ENCODE measurements around the gene ENPP1.

ENPP1 gene

DNA sequence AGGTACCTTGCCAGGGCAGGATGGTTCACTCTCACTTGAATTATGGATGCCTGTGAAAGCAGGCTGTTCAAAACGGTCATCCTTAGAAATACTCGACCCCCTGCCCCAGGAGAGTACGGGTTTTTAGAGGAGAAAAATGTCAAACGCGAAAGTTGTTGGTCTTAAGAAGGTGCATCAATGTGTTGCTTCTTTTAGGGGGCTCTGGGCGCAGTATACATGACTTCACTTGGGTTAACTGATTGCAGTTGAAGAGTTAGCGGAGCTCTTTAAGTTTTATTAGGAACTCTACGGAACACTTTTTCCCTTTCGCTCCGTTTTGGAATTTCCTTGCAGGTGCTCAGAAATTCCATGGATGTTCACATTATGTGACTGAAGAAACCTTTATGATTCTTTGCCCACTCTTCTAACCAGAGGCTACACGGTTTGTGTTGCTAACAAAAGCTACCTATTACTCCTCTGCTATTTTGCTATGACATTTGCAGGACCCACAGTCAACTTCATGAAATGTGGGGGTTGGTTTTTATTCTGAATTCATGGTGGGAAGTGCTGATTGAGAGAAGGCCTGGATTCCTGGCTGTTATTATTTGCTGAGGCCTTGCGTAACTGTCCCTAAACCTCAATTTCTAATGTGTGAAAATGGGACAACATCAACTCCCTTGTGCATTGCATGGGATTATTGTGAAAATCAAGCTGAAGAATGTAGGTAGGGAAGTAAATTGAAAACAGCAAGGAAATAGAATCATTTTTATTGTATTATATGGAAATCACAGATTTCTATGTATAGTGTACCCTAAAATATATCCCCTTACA is 845 bp downstream of the ENPP1 start:
- H3K9ac ChIP-seq (ENCODE audit: low read length in 2 of 2), result peak overlapping the region in 1 of 2 donors; percentile 48
- no peak overlapping the region for H3K27ac ChIP-seq (ENCODE audit: low read length)
- H3K36me3 ChIP-seq (ENCODE audit: control insufficient read depth in 2 of 2, insufficient read depth in 2 of 2, low read length in 2 of 2), result no peaks in the 10 kb centered on the region

DNA sequence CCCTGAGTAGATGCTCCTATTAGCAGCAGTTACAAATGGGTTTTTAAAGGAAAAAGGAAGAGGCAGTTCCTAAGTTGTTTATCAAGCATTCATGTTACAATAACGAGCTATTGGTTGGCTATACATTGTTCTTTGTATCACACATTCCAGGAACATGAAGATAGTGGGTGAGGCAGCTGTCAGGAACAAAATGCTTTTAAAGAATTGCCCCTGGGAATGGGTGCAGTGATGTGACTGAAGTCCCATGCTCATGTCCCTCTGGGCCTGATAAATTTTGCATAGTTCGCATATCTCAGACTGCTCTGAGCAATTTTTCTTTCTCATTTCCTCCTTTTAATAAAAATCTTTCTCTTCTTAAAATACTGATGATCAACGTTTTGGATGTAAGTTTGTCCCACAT is 3.7 kb downstream of the ENPP1 start:
- Histone ChIP-seq H3K27ac (ENCODE audit: low read length) (no peak overlapping the region), H3K36me3 (ENCODE audit: control insufficient read depth in 2 of 2, insufficient read depth in 2 of 2, low read length in 2 of 2) (no peaks in the 10 kb centered on the region), H3K4me1 (ENCODE audit: control insufficient read depth, insufficient read depth, low read length) (peaks cover 5% of the 10 kb centered on the region), H3K27me3 (ENCODE audit: control insufficient read depth in 1 of 2, insufficient read depth in 2 of 2, low read length in 2 of 2) (no peaks in the 10 kb centered on the region), H3K9me3 (ENCODE audit: control insufficient read depth in 2 of 2, low read length in 2 of 2) (no peaks in the 10 kb centered on the region), H3K9ac (ENCODE audit: low read length in 2 of 2) (no peak overlapping the region), H3K4me3 (ENCODE audit: low read length in 2 of 2) (no peak overlapping the region)

More for the DNA sequence above, 845 bp downstream of the ENPP1 start:
- no peaks in the 10 kb centered on the region for H3K27me3 ChIP-seq (ENCODE audit: control insufficient read depth in 1 of 2, insufficient read depth in 2 of 2, low read length in 2 of 2)
- H3K4me3 ChIP-seq (ENCODE audit: low read length in 2 of 2), result peak overlapping the region; percentile 50 to 76
- H3K4me1 ChIP-seq (ENCODE audit: control insufficient read depth, insufficient read depth, low read length), result peaks cover 5% of the 10 kb centered on the region
- H3K9me3 ChIP-seq (ENCODE audit: control insufficient read depth in 2 of 2, low read length in 2 of 2), result no peaks in the 10 kb centered on the region

DNA sequence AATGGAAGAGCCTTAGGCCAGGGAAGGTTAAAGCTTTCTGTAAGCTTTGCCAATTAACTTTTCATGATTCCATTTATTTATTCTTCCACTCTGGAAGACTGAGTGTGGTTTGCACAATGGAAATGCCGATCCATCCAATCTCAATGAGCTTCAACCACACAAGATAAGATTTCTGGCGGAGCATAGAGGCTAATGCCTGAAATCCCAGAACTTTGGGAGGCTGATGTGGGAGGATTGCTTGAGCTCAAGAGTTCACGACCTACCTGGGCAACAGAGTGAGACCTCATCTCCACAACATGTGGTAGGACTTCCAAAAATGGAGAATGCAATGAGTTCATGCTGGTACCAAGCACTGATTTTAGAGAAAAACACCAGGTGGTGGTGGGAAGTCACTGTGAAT is 6.2 kb downstream of the ENPP1 start:
- no peak overlapping the region for H3K27ac ChIP-seq (ENCODE audit: low read length)
- H3K9me3 ChIP-seq (ENCODE audit: control insufficient read depth in 2 of 2, low read length in 2 of 2), result no peaks in the 10 kb centered on the region
- no peaks in the 10 kb centered on the region for H3K27me3 ChIP-seq (ENCODE audit: control insufficient read depth in 1 of 2, insufficient read depth in 2 of 2, low read length in 2 of 2)
- no peaks in the 10 kb centered on the region for H3K4me1 ChIP-seq (ENCODE audit: control insufficient read depth, insufficient read depth, low read length)
- H3K9ac ChIP-seq (ENCODE audit: low read length in 2 of 2), result no peak overlapping the region
- H3K4me3 ChIP-seq (ENCODE audit: low read length in 2 of 2), result no peak overlapping the region
- no peaks in the 10 kb centered on the region for H3K36me3 ChIP-seq (ENCODE audit: control insufficient read depth in 2 of 2, insufficient read depth in 2 of 2, low read length in 2 of 2)

DNA sequence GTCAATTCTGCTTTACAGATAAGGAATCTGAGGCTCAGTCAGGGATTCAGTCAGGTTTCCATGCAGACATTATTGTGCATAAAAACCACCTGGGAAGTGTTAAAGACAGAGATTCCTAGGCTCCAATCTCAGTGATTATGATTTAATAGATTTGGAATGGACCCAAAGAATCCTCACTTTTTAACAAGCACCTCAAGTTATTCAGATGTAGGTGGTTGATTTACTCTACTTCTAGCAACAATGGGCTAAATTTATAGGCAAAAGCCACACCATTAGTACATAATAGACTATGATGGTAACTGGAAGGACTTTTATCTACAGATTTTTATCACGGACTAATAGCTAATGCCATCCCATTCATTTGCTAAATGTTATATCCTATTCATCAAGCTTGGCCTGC is 9.0 kb downstream of the ENPP1 start:
- Histone ChIP-seq H3K4me1 (ENCODE audit: control insufficient read depth, insufficient read depth, low read length) (no peaks in the 10 kb centered on the region), H3K4me3 (ENCODE audit: low read length in 2 of 2) (no peak overlapping the region), H3K27ac (ENCODE audit: low read length) (no peak overlapping the region), H3K36me3 (ENCODE audit: control insufficient read depth in 2 of 2, insufficient read depth in 2 of 2, low read length in 2 of 2) (no peaks in the 10 kb centered on the region), H3K9ac (ENCODE audit: low read length in 2 of 2) (no peak overlapping the region), H3K9me3 (ENCODE audit: control insufficient read depth in 2 of 2, low read length in 2 of 2) (no peaks in the 10 kb centered on the region), H3K27me3 (ENCODE audit: control insufficient read depth in 1 of 2, insufficient read depth in 2 of 2, low read length in 2 of 2) (no peaks in the 10 kb centered on the region)

DNA sequence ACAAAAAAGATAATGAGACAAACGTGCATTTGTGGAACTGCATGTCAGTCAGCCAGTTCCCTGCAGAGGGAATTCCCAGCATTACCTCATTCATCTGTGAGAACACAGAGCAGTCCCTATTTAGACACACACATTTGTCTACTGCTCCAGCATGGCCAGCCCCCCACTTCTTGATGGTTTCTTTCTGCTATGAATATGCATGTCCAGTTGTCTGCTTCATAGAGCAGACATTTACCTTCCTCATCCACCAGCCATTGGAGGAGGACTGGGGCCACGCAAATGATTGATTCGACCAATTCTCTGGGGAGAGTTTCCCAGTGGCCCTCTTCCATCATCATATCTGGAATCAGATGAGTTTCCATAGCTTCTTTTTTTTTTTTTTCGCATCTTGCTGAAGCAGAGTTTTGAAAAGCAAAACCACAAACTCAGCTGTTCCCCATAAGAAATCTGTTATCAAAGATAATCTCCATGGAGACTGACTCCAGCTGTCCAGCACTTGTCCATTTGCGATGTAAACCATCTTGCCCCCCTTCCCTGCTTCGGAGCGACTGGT is 11.8 kb downstream of the ENPP1 start:
- Histone ChIP-seq H3K27ac (ENCODE audit: low read length) (no peak overlapping the region), H3K36me3 (ENCODE audit: control insufficient read depth in 2 of 2, insufficient read depth in 2 of 2, low read length in 2 of 2) (no peaks in the 10 kb centered on the region), H3K9me3 (ENCODE audit: control insufficient read depth in 2 of 2, low read length in 2 of 2) (no peaks in the 10 kb centered on the region), H3K27me3 (ENCODE audit: control insufficient read depth in 1 of 2, insufficient read depth in 2 of 2, low read length in 2 of 2) (no peaks in the 10 kb centered on the region), H3K9ac (ENCODE audit: low read length in 2 of 2) (no peak overlapping the region), H3K4me3 (ENCODE audit: low read length in 2 of 2) (no peak overlapping the region), H3K4me1 (ENCODE audit: control insufficient read depth, insufficient read depth, low read length) (no peaks in the 10 kb centered on the region)

DNA sequence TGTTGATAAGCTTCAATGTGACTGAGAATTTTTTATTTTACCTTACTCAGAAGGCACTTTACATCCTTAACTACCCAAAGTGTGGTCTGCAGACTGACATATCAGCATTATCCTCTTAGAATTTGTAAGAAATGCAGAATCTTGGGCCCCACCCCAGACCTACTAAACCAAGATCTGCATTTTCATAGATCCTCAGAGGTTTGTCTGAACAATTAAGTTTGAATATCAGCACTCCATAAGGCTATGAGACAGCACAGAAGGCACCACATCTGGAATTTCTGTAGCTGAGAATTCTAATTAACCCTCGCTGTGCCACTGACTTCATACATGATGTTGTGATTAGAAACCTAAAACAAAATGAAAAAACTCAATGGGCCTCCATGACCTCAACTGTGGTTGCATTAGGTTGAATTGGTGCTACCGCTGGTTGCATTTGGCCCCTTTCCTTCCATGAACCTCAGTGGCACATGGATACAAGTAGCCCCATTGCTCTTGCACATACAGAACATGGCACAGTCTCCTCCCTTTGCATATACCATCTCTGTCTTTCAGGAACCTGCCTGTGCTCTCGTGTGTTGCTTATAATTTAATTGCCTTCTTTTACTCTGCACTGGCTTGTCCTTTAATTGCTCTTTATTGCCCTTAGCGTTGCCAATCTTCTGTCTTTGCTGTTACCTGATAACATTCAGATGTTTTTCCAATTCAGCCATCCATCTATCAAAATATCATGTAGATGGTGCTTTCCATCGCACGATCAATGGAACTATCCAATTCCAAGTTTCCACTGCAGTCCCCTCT is 13.4 kb downstream of the ENPP1 start:
- Histone ChIP-seq H3K27ac (ENCODE audit: low read length) (no peak overlapping the region), H3K9me3 (ENCODE audit: control insufficient read depth in 2 of 2, low read length in 2 of 2) (no peaks in the 10 kb centered on the region), H3K36me3 (ENCODE audit: control insufficient read depth in 2 of 2, insufficient read depth in 2 of 2, low read length in 2 of 2) (no peaks in the 10 kb centered on the region), H3K4me3 (ENCODE audit: low read length in 2 of 2) (no peak overlapping the region), H3K4me1 (ENCODE audit: control insufficient read depth, insufficient read depth, low read length) (no peaks in the 10 kb centered on the region), H3K9ac (ENCODE audit: low read length in 2 of 2) (no peak overlapping the region), H3K27me3 (ENCODE audit: control insufficient read depth in 1 of 2, insufficient read depth in 2 of 2, low read length in 2 of 2) (no peaks in the 10 kb centered on the region)

DNA sequence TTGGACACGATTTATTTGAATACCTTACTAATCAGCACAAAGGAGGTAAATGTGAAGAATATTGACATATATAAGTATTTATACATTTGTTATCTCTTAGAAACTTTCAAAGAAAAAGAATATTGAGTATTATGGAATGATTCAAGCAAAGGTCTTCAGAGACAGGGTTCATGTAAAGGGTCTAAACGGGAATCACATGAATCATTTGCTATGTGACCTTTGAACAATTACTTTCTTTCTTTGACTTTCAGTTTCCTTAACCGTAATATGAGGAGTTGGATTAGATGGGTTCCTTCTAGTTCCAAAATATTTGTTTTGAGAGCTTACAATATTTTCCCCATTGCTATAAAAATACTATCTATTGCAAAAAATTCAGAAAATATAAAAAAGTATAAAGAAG is 14.3 kb downstream of the ENPP1 start:
- Histone ChIP-seq H3K9me3 (ENCODE audit: control insufficient read depth in 2 of 2, low read length in 2 of 2) (no peaks in the 10 kb centered on the region), H3K4me3 (ENCODE audit: low read length in 2 of 2) (no peak overlapping the region), H3K4me1 (ENCODE audit: control insufficient read depth, insufficient read depth, low read length) (no peaks in the 10 kb centered on the region), H3K27me3 (ENCODE audit: control insufficient read depth in 1 of 2, insufficient read depth in 2 of 2, low read length in 2 of 2) (no peaks in the 10 kb centered on the region), H3K36me3 (ENCODE audit: control insufficient read depth in 2 of 2, insufficient read depth in 2 of 2, low read length in 2 of 2) (no peaks in the 10 kb centered on the region), H3K27ac (ENCODE audit: low read length) (no peak overlapping the region), H3K9ac (ENCODE audit: low read length in 2 of 2) (no peak overlapping the region)

DNA sequence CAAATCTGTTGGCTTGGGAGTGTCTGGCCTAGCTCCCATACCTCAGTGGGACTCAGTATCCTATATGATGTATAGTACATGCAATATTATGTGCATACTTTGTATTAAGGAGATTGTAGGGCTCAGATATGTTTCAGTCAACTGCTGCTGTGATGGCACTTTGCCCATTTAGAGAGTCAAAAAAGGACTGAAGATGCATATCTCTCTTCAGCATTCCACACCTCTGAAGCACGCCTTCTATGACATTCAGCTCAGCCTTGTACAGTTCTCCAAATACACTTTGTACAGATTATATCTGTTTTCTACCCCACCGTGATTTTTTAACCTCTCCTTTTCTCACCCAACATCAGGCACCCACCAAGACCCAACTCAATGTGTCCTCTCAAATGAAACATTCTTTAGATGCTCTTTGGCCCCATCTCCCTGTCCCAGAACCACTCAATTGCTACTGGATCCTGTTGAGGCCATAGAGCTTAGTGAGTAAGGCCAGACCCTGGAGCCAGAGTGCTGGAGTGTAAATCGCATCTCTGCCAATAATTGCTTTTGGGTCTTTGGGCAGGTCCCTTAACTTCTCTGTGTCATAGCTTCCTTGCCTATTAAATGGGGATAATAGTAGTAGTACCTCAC is 15.6 kb downstream of the ENPP1 start:
- Histone ChIP-seq H3K4me3 (ENCODE audit: low read length in 2 of 2) (no peak overlapping the region), H3K9ac (ENCODE audit: low read length in 2 of 2) (no peak overlapping the region), H3K36me3 (ENCODE audit: control insufficient read depth in 2 of 2, insufficient read depth in 2 of 2, low read length in 2 of 2) (no peaks in the 10 kb centered on the region), H3K9me3 (ENCODE audit: control insufficient read depth in 2 of 2, low read length in 2 of 2) (no peaks in the 10 kb centered on the region), H3K4me1 (ENCODE audit: control insufficient read depth, insufficient read depth, low read length) (no peaks in the 10 kb centered on the region), H3K27ac (ENCODE audit: low read length) (no peak overlapping the region), H3K27me3 (ENCODE audit: control insufficient read depth in 1 of 2, insufficient read depth in 2 of 2, low read length in 2 of 2) (no peaks in the 10 kb centered on the region)

DNA sequence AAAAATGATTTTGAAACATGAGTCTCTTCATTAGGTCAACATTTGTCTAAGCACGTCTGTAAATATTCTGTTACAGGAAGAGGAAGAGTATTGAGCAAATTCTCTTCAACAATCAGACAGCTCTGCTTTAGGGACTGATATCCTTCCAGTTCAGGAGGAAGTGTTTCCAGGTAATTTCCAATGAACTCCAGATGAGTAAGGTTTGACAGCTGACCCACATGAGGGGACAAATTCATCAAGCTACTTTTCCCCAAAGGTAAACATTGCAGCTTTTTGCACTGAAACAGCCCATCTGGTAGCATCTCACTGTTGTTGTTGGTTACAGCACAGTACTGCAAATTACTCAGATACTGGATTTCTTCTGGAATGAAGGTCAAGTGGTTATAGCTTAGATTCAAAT is 18.1 kb downstream of the ENPP1 start:
- H3K36me3 ChIP-seq (ENCODE audit: control insufficient read depth in 2 of 2, insufficient read depth in 2 of 2, low read length in 2 of 2), result no peaks in the 10 kb centered on the region
- H3K27me3 ChIP-seq (ENCODE audit: control insufficient read depth in 1 of 2, insufficient read depth in 2 of 2, low read length in 2 of 2), result no peaks in the 10 kb centered on the region
- no peak overlapping the region for H3K9ac ChIP-seq (ENCODE audit: low read length in 2 of 2)
- H3K9me3 ChIP-seq (ENCODE audit: control insufficient read depth in 2 of 2, low read length in 2 of 2), result no peaks in the 10 kb centered on the region
- H3K27ac ChIP-seq (ENCODE audit: low read length), result no peak overlapping the region
- no peaks in the 10 kb centered on the region for H3K4me1 ChIP-seq (ENCODE audit: control insufficient read depth, insufficient read depth, low read length)
- H3K4me3 ChIP-seq (ENCODE audit: low read length in 2 of 2), result no peak overlapping the region

DNA sequence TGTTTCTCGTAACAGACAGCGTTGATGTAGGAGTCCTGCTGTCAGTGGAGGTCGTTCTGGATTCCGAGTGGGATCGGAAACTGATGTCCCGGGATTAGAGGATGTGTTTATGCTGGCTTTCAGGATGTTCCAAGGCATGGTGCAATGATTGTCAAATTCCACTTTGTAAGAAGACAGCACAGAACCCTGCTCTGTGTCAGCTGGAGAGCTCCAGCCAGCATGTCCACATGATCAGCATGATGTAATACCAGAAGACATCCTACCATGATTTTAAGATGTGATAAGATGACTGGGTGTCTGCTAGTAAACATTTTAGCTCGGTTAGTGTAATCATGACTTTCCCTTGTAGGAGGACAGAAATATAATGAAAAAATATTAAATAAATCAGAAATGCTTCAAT is 20.3 kb downstream of the ENPP1 start:
- Histone ChIP-seq H3K4me3 (ENCODE audit: low read length in 2 of 2) (no peak overlapping the region), H3K27ac (ENCODE audit: low read length) (no peak overlapping the region), H3K27me3 (ENCODE audit: control insufficient read depth in 1 of 2, insufficient read depth in 2 of 2, low read length in 2 of 2) (no peaks in the 10 kb centered on the region), H3K9ac (ENCODE audit: low read length in 2 of 2) (no peak overlapping the region), H3K36me3 (ENCODE audit: control insufficient read depth in 2 of 2, insufficient read depth in 2 of 2, low read length in 2 of 2) (no peaks in the 10 kb centered on the region), H3K4me1 (ENCODE audit: control insufficient read depth, insufficient read depth, low read length) (no peaks in the 10 kb centered on the region), H3K9me3 (ENCODE audit: control insufficient read depth in 2 of 2, low read length in 2 of 2) (no peaks in the 10 kb centered on the region)
